ENCODE measurements around the gene LEKR1.

The LEKR1 gene

DNA sequence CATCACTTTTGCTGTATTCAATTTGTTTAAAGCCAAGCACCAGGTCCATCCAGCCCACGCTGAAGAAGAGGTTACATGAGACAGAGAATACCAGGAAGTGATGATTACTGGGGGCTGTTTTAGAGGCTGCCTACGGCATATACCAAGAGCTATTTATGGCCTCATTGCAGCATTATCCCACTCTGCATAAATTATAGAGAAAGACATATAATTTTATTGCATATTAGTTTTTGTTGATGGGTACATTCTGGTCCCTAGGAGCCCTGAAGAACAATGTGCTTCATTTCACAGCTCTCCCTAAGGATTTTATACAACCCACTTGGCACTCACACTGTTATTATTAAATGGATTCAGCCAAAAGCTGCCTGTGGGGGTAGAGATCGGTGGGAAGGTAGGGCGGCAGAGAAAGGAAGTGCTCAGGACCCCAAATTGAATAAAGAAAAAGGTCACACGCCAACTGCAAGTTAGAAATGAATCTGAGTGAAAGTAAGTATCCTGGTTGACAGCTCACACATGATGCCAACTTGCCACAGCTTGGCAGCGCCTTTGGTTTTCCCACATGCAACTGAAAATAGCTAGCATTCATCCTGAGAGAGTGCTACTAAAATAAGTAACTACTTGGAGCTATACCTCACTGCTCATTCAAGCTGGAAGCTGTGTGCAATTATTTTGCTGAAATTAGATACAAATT lies 260.1 kb downstream of the LEKR1 start:
- DNase-seq = no peak

DNA sequence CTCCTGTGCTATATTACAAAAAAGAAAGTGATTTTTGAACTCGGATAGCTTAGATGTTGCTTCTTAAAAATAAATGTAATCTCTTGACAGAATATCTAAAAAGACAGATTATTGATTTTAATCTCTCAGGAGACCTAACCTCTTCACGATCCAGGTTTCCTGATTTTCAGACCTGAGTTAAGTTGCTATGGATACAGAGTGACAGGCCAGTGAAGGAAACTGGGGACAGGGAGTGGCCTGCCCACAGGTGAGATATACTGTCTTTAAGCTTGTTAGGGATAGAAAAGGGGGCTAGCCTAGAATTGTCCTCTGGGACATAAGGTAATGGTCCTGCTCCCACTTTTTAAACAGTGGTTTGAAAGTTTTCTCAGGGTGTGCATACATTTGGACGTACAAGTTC lies 260.6 kb downstream of the LEKR1 start:
- no peak for DNase-seq

DNA sequence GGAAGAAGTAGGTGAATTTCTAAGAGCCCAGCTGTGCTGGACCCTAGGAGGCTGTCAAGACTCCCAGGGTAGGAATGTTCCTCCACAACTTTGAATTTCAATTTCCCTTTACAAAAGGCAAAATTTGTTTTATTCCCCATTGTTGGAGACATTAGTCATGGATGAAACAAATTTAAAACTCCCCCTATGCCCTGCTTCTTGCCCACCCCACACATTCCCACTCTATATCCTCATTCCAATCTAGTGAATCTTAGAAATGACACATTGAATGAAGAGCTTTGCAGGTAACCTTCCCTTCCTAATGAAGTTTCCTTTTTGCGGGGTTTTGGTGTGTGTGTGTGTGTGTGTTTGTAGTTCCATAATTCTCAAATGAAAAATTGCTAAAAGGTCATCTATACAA lies 261.2 kb downstream of the LEKR1 start:
- DNase-seq = peak; percentile 66

DNA sequence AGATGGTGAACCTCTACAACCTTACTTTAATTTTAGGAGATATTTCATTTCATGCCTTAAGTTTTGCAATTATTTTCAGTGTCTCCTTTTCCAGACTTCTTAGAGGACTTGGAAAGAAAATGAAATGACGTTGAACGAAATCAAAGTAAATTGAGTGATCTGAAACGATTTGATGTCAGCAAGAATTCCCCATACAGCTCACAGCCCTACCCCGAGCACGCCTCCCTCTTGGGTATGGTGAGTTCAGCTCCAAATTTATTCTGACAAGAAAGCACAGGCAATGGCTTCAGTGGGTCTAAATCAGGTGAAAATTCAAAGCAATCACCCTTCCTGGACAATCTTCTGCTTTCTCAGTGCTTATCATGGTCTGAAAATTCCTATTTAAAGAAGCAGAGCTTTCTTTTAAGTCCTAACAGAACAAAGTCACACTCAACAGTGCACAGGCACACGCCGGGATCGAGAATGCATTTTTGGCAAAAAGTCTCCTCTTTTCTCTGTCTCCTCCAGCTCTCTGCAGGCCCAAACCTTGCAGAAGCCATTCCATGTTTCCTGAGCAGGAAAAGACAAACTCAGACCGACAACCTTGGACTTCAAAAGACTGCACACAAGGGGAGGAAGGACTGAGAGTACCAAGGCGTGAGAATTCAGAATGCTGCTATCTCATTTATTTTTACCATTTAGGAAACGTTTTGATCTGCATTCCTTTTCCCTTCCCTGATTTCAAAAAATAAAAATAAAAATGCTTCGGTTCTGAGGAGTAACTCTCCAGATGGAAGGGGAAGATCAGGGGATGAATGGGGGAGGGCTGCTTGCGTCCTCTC lies 261.8 kb downstream of the LEKR1 start:
- DNase-seq = no peak

DNA sequence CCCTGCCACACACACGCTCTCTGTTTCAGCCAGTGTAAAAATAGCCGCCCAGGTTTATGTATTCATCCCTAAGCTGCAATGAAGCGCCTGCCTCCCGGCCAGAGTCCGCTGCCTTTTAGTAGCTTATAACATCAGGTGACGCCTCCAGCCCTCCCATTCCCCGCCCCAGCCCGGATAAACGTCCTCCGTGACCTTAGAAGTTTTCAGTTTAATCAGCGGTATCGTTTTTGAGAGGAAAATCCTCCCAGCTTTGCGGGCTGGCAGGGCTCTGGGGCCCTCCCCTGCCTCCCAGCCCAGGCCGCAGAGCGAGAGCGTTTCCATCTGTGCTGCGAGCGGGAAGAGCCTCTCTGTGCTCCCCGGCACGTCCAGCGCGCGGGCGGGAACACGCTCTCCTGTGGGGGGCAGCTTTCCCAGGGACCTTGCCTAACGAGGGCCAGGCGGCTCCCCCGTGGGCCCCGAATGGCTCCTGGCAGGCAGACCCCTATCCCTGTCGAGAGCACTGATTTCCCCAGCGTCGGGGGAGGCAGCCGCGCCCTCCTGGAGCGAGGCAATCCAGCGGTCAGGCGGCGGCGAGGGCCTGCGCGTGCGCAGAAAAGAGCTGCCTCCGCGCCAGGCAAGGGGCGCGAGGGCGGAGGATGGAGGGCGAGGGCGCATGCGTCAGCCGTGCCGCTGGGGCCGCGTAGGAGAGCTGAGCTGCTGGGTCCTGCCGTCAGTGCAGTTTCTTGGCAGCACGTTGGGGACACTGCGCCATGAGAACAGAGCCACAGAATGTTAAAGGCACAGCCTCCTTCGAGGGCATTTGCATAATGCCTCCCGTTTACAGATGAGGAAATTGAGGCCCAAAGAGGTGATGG lies 262.7 kb downstream of the LEKR1 start:
- peak; percentile 91 for DNase-seq

DNA sequence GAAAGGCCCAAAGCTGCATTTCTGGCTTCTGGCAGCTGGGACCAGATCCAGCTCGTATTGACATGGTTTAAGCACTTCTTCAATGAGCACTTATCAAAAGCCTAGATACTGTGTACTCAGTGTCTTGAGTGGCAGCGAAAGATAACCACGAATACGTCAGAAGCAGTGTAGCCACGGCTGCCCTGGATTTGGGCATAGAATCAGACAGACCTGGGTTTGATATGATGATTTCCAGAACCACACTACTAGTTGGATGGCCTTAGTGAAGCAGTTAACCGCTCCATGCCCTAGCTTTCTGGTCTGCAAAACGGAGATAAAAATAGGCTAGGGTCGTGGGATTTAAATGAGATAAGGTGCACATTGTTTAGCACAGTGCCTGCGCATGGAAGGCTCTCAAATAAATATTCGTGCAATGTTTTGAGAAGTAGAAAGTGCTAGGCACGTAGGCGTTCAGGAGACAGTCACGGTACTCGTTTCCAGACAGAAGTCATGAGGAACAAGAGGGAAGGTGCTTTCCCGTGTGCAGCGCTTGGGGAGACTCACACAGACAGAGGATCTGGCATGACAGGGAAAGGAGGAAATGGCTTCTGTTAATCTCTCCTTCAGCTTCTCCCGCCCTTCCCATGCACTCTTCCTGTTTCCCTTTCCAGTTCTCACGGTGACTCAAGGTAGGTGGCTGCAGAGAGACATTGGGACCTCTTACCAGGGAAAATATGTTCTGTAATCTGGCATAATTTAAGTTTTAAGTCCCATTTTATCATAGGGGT lies 263.5 kb downstream of the LEKR1 start:
- no peak for DNase-seq

DNA sequence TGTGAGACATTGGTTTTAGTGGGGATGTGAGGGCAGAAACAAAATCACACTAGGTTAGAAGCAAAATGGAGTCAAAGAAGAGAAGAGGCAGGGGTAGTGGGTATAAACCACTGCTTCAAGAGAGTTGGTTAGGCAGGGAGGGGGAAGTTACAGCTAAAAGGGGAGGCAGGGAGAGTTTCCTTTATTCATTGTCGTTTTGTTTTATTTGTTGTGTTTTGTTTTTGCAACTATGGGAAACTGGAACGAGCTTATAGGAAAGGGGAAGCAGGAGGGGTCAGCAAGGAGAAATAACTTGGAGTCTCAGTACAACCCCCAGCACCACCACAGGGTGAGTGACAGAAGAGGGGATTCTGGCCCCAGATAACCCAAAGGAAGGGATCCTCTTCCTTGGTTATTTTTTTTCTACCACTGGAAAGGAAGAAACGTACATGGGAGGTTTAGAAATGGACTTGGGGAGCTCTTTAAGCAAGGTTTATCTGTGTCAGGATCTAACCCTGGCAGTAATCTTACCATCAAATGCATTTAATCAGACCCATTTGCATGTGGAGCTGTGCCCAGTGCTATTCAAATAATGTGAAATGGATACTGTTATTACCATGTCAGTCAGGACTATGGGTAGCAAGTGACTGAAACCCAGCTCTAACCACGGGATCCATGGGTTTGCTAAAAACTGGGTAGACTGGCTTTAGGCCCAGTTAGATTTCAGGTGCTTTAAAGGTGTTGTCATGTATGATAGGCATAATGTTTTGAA lies 265.1 kb downstream of the LEKR1 start:
- DNase-seq = no peak

DNA sequence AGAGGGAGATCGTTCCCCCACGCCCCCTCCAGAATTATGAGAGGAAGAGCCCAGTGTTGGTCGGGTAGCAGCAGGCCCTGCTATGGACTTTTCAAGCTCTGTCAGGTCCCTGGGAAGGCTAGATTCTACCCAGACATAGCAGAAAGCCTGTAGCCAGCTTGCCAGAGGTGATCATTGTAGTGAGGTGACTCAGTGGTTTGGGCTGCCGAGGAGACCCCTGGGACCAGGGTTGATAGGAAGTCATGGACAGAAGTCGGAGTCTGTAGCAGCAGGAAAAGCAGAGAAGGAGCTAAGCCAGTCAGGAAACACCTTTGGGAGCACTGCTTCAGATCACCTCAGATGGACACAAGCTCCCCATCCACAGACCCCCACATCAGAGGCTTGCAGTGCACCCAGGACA lies 266.1 kb downstream of the LEKR1 start:
- peak; percentile 48 for DNase-seq

DNA sequence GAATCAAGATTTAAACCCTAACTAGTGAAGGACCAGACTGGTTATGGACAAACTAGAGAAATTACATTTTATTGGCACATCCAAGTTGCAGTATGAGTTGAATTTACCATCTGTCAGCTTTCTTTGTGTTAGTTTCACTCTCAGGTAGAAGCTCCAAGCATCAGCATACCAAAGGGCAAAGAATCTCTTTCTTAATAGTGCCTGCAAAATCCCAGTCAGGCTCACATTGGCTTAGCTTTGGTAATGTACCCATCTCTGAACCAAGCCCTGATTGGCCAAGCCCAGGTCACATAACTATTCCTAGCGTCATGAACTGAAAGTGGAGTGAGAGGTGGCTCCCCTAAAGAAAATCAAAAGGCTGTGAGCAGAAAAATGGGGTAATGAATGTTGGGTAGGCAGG lies 266.9 kb downstream of the LEKR1 start:
- DNase-seq = no peak

DNA sequence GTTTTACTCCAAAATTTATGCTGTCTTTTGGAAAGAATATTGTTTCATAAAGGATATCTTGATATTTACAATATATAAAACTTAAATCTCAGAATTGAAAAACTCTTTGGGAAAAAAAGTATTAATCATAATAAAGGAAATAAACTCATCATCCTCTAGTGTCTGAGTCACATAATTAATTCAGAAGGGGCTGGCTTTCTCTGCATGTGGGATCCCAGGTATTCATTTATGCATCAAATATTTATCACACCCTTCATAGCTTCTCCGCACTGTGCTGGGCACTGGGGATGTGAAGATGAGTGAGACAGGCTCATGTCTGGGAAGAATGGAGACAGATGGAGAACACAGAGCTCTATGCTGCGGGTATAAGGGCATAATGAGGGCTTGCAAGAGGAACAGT lies 268.1 kb downstream of the LEKR1 start:
- DNase-seq = no peak

DNA sequence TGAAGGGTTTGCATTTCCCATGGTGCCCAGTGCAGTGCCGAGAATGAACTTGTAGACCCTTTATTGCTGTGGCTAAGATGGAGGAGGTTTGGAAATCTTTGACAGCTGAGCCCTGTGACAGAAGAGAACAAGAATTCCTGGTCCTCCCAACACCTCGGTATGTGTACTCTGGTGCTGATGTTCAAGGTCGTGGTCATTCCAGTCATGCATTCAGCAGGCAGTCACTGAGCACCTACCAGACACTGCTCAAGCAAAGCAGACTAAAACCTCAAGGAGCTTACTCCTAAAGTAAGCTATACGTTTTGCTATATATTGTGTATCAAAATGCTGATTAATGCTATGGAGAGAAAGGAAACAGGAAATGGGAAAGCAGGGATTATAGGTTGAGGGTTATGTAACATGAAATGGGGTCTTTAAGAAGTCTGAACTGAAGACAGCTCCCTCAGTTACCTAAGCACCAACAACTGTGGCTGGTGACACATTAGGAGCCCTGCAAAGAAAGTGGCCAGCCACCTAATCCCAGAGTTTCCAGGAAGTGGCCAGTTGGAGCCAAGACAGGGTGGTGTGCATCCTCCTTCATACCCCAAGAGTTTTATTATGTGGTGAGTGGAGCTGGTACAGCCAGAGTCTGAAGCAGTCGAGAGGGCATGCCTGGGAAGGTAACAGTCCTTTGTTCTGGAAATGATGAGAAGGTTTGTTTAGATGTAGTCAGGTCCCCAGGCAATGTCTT lies 268.8 kb downstream of the LEKR1 start:
- DNase-seq = no peak
